Muscle of leg (tissue), 16 donors: ENCODE results near the gene UBA3. TPM values are rescaled to one million over a fixed set of nuclear protein-coding genes. Genes with fewer than 3 reads are reported as not detected.
A peak's percentile ranks its signal among the peaks of the same experiment; 100 is the strongest.

Experiments
- DNase-seq: peaks from one replicate; pipeline ENCODE4 v3.0.0; 2013
- H3K27ac ChIP-seq: one replicate; pipeline ENCODE4 v1.5.1; 2013; ENCODE audit warnings: mild to moderate bottlenecking, low read length, control low read depth
- H3K27me3 ChIP-seq: one replicate; pipeline ENCODE4 v1.6.1; 2013; ENCODE audit warnings: low read length; ENCODE audit not compliant: control insufficient read depth, insufficient read depth
- H3K36me3 ChIP-seq: one replicate; pipeline ENCODE4 v1.6.1; 2013; ENCODE audit warnings: low read length; ENCODE audit not compliant: control insufficient read depth, insufficient read depth
- H3K4me1 ChIP-seq: one replicate; pipeline ENCODE4 v1.6.1; 2013; ENCODE audit warnings: low read length; ENCODE audit not compliant: control insufficient read depth, insufficient read depth
- H3K4me3 ChIP-seq: one replicate; pipeline ENCODE4 v1.5.1; 2013; ENCODE audit warnings: low read length, control low read depth
- H3K9me3 ChIP-seq: replicated peaks from 2 replicates; pipeline ENCODE4 v1.6.1; 2013; ENCODE audit warnings: low read depth, low read length; ENCODE audit not compliant: control insufficient read depth
- WGBS: methylation state at CpG from one replicate; pipeline ENCODE4 v1.1.5; 2013; ENCODE audit warnings: missing lambda C conversion rate; ENCODE audit not compliant: insufficient coverage; 5-methylcytosine and 5-hydroxymethylcytosine counted together
- long read RNA-seq, 11 donors: transcript quantifications; one replicate each; lab custom pipeline, GENCODE V29; 2026
- polyA plus RNA-seq, 8 donors: library from polyadenylated mRNA; unstranded; fragments of 120-200 nt; gene quantifications; one replicate each; pipeline versions ENCODE4 v1.2.1 to v1.2.3, GENCODE V29; 2013; ENCODE audit warnings: inconsistent platforms in 1 of 8, low replicate concordance in 1 of 8; ENCODE audit not compliant: insufficient read length in 8 of 8, insufficient read depth in 1 of 8
- total RNA-seq: library from RNA; stranded (reverse); fragments of 120-200 nt; gene quantifications from one replicate; pipeline ENCODE4 v1.2.4, GENCODE V29; 2013

The UBA3 gene
- total RNA-seq, result 41.4 TPM
- 10 to 100 TPM; 40.9 to 51.1 (median 42.8) TPM for polyA plus RNA-seq
- long read RNA-seq, donor 1, partial matches to known transcripts, result 7 of 12 reads
- long read RNA-seq, donor 1, other reads (novel, unspliced or antisense), result 0 of 12 reads
- long read RNA-seq, donor 2, result 0 reads
- long read RNA-seq, donor 3, partial matches to known transcripts, result 9 of 18 reads
- long read RNA-seq, donor 3, other reads (novel, unspliced or antisense), result 5 of 18 reads
- long read RNA-seq, donor 4, partial matches to known transcripts, result 11 of 16 reads
- long read RNA-seq, donor 4, other reads (novel, unspliced or antisense), result 0 of 16 reads
- long read RNA-seq, donor 5, transcript UBA3-202 (18 exons, 2,154 nt), result major isoform, 15 of 645 reads
- long read RNA-seq, donor 5, transcript UBA3-201 (17 exons, 2,112 nt), result minor isoform, 8 of 645 reads
- long read RNA-seq, donor 5, partial matches to known transcripts, result 611 of 645 reads
- long read RNA-seq, donor 5, other reads (novel, unspliced or antisense), result 8 of 645 reads
- long read RNA-seq, donor 6, transcript UBA3-202 (18 exons, 2,154 nt), result major isoform, 13 of 48 reads
- long read RNA-seq, donor 6, transcript UBA3-201 (17 exons, 2,112 nt), result minor isoform, 5 of 48 reads
- long read RNA-seq, donor 6, partial matches to known transcripts, result 26 of 48 reads
- long read RNA-seq, donor 6, other reads (novel, unspliced or antisense), result 0 of 48 reads
- long read RNA-seq, donor 7, transcript UBA3-202 (18 exons, 2,154 nt), result major isoform, 8 of 16 reads
- long read RNA-seq, donor 7, partial matches to known transcripts, result 0 of 16 reads
- long read RNA-seq, donor 7, other reads (novel, unspliced or antisense), result 0 of 16 reads
- long read RNA-seq, donor 8, transcript UBA3-202 (18 exons, 2,154 nt), result major isoform, 5 of 10 reads
- long read RNA-seq, donor 8, partial matches to known transcripts, result 0 of 10 reads
- long read RNA-seq, donor 8, other reads (novel, unspliced or antisense), result 0 of 10 reads
- long read RNA-seq, donor 9, transcript UBA3-202 (18 exons, 2,154 nt), result major isoform, 10 of 229 reads
- long read RNA-seq, donor 9, partial matches to known transcripts, result 211 of 229 reads
- long read RNA-seq, donor 9, other reads (novel, unspliced or antisense), result 6 of 229 reads
- long read RNA-seq, donor 10, transcript UBA3-201 (17 exons, 2,112 nt), result major isoform, 6 of 59 reads
- long read RNA-seq, donor 10, transcript UBA3-202 (18 exons, 2,154 nt), result major isoform, 6 of 59 reads
- long read RNA-seq, donor 10, partial matches to known transcripts, result 45 of 59 reads
- long read RNA-seq, donor 10, other reads (novel, unspliced or antisense), result 0 of 59 reads
- long read RNA-seq, donor 11, partial matches to known transcripts, result 0 of 9 reads
- long read RNA-seq, donor 11, other reads (novel, unspliced or antisense), result 0 of 9 reads

- WGBS, result no CpG with 5 or more reads among the region's 37 CpGs
- Histone ChIP-seq H3K4me1 (peaks cover 25% of the 10 kb centered on the region), H3K27me3 (no peaks in the 10 kb centered on the region), H3K27ac (peak within 1 kb of the TSS; percentile 66), H3K36me3 (no peaks in the 10 kb centered on the region), H3K4me3 (peak within 1 kb of the TSS; percentile 71), H3K9me3 (no peaks in the 10 kb centered on the region)
- DNase-seq, result peak; percentile 94
These were observed at the start of gene UBA3 for GRCh38 chr3:69080233-69080920. UBA3 (minus strand) TSS chr3:69080365; CDS start chr3:69080353, 12 bp downstream.

GRCh38 chr3:69129531-69129930 lies 49.4 kb upstream of the UBA3 start:
- no peak overlapping the region for H3K4me3 ChIP-seq
- WGBS, result no CpG with 5 or more reads among the region's 1 CpG
- H3K27me3 ChIP-seq, result no peaks in the 10 kb centered on the region
- H3K36me3 ChIP-seq, result no peaks in the 10 kb centered on the region
- DNase-seq, result no peak
- H3K4me1 ChIP-seq, result no peaks in the 10 kb centered on the region
- no peaks in the 10 kb centered on the region for H3K9me3 ChIP-seq
- H3K27ac ChIP-seq, result no peak overlapping the region

GRCh38 chr3:69128509-69128908 lies 48.3 kb upstream of the UBA3 start:
- no peaks in the 10 kb centered on the region for H3K36me3 ChIP-seq
- H3K4me1 ChIP-seq, result peaks cover 2% of the 10 kb centered on the region
- no peaks in the 10 kb centered on the region for H3K9me3 ChIP-seq
- DNase-seq, result no peak
- H3K27ac ChIP-seq, result no peak overlapping the region
- H3K27me3 ChIP-seq, result no peaks in the 10 kb centered on the region
- no peak overlapping the region for H3K4me3 ChIP-seq

GRCh38 chr3:69126999-69127398 lies 46.8 kb upstream of the UBA3 start:
- H3K9me3 ChIP-seq, result no peaks in the 10 kb centered on the region
- no peak overlapping the region for H3K27ac ChIP-seq
- H3K4me3 ChIP-seq, result no peak overlapping the region
- H3K36me3 ChIP-seq, result no peaks in the 10 kb centered on the region
- peaks cover 7% of the 10 kb centered on the region for H3K4me1 ChIP-seq
- WGBS, result 79% methylated on average over 2 of the region's 2 CpGs
- H3K27me3 ChIP-seq, result no peaks in the 10 kb centered on the region
- no peak for DNase-seq

GRCh38 chr3:69126216-69126615 lies 46.1 kb upstream of the UBA3 start:
- H3K36me3 ChIP-seq, result no peaks in the 10 kb centered on the region
- no peak overlapping the region for H3K4me3 ChIP-seq
- no peak for DNase-seq
- peaks cover 10% of the 10 kb centered on the region for H3K4me1 ChIP-seq
- H3K27ac ChIP-seq, result no peak overlapping the region
- no CpG with 5 or more reads among the region's 3 CpGs for WGBS
- no peaks in the 10 kb centered on the region for H3K9me3 ChIP-seq
- no peaks in the 10 kb centered on the region for H3K27me3 ChIP-seq

GRCh38 chr3:69122403-69122802 lies 42.2 kb upstream of the UBA3 start, which contains the start of gene LMOD3:
LMOD3 (minus strand) TSS chr3:69122595; CDS start chr3:69122386, 209 bp downstream.
- Histone ChIP-seq H3K36me3 (peaks cover 7% of the 10 kb centered on the region), H3K9me3 (no peaks in the 10 kb centered on the region), H3K4me1 (peaks cover 19% of the 10 kb centered on the region), H3K27ac (peak within 1 kb of the TSS; percentile 81), H3K27me3 (no peaks in the 10 kb centered on the region), H3K4me3 (peak within 1 kb of the TSS; percentile 46)
- peak; percentile 92 for DNase-seq
- WGBS, result 33% methylated on average over 2 of the region's 3 CpGs

- Histone ChIP-seq H3K36me3 (peaks cover 7% of the 10 kb centered on the region), H3K4me1 (peaks cover 19% of the 10 kb centered on the region), H3K27me3 (no peaks in the 10 kb centered on the region), H3K9me3 (no peaks in the 10 kb centered on the region), H3K27ac (peak overlapping the region; percentile 81), H3K4me3 (peak overlapping the region; percentile 46)
- no peak for DNase-seq
- 31% methylated on average over 3 of the region's 8 CpGs for WGBS
These were observed 41.8 kb upstream of the UBA3 start for GRCh38 chr3:69121950-69122349.

- Histone ChIP-seq H3K27me3 (no peaks in the 10 kb centered on the region), H3K4me1 (peaks cover 19% of the 10 kb centered on the region), H3K36me3 (peaks cover 7% of the 10 kb centered on the region), H3K4me3 (peak overlapping the region; percentile 46), H3K27ac (peak overlapping the region; percentile 81), H3K9me3 (no peaks in the 10 kb centered on the region)
- no peak for DNase-seq
- WGBS, result 100% methylated on average over 1 of the region's 6 CpGs
These were observed 41.3 kb upstream of the UBA3 start for GRCh38 chr3:69121513-69121912.

GRCh38 chr3:69120879-69121464 lies 40.8 kb upstream of the UBA3 start:
- peak; percentile 78 for DNase-seq
- H3K9me3 ChIP-seq, result no peaks in the 10 kb centered on the region
- peaks cover 7% of the 10 kb centered on the region for H3K36me3 ChIP-seq
- no CpG with 5 or more reads among the region's 1 CpG for WGBS
- no peaks in the 10 kb centered on the region for H3K27me3 ChIP-seq
- H3K4me1 ChIP-seq, result peaks cover 19% of the 10 kb centered on the region
- H3K4me3 ChIP-seq, result peak overlapping the region; percentile 46
- no peak overlapping the region for H3K27ac ChIP-seq
